ENCODE measurements around the gene ADAM11. TPM values are rescaled to one million over a fixed set of nuclear protein-coding genes. Genes with fewer than 3 reads are reported as not detected.

The ADAM11 gene
- polyA plus RNA-seq, 2 of the 4 experiments (the other 2 are of a cell fraction): 0.75 to 2.1 TPM

DNA sequence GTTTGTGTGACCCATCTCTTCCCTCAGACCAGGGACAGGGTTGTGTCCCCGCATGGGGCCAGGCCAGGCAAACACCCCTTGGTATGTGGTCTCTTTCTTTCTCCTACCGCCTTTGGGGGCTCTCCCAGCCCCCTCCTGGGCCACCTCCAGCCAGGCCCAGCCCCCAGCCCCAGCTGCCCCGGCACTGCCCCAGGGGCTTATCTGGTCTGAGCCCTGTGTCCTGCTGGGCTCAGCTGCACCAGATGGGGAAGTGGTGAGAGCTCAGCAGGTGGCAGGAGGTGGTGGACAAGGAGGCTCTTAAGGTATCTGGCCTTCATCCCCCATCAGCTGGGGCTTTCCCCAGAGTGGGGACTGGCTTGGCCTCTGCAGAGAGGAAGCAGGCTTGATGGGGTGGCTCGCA is 8.7 kb downstream of the ADAM11 start:
- TF ChIP-seq, protein P1, sequence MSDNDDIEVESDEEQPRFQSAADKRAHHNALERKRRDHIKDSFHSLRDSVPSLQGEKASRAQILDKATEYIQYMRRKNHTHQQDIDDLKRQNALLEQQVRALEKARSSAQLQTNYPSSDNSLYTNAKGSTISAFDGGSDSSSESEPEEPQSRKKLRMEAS (IDR thresholded peaks at IDR 0.05): no peak
- TF ChIP-seq PHF8 (IDR thresholded peaks at IDR 0.05; ENCODE audit: borderline replicate concordance, low read depth) (no peak), HDAC2 (IDR thresholded peaks at IDR 0.05) (no peak), ZSCAN20 (CRISPR knock-in tag; IDR thresholded peaks at IDR 0.05) (no peak), NPAS2 (CRISPR knock-in tag; IDR thresholded peaks at IDR 0.05; ENCODE audit: borderline replicate concordance) (no peak), MAFK (IDR thresholded peaks at IDR 0.05; ENCODE audit: partially characterized antibody) (no peak), KDM5A (IDR thresholded peaks at IDR 0.05) (no peak)
- CTCF ChIA-PET: interaction anchor here (30.3 kb wide), 1 partner anchor 98 kb away, joined by 1787 read pairs; the partner anchor contains the start of gene HIGD1B
- Histone ChIP-seq H3K4me3 (no peak overlapping the region), H3K27ac (no peak overlapping the region), H3K4me1 (no peaks in the 10 kb centered on the region), H3K4me2 (no peak overlapping the region), H3K9me3 (no peaks in the 10 kb centered on the region)
- POLR2A ChIA-PET: no interaction called here
- ATAC-seq (no peak), DNase-seq (ENCODE audit: low read depth in 1 of 2, low spot score in 1 of 2) (no peak), FAIRE-seq (no peak)
- 80% methylated on average over 3 of the region's 4 CpGs for WGBS (ENCODE audit: missing lambda C conversion rate)

- no peak for DNase-seq (ENCODE audit: low read depth in 1 of 2, low spot score in 1 of 2)
- 96% methylated on average over 10 of the region's 11 CpGs for WGBS (ENCODE audit: missing lambda C conversion rate)
- no peak for ATAC-seq
- Histone ChIP-seq H3K27ac (no peak overlapping the region), H3K9me3 (no peaks in the 10 kb centered on the region), H3K4me1 (no peaks in the 10 kb centered on the region), H3K4me2 (no peak overlapping the region), H3K4me3 (no peak overlapping the region)
- no peak for FAIRE-seq
- CTCF ChIA-PET: interaction anchor here (3.5 to 30.3 kb wide), 3 partner anchors 10 to 254 kb away, joined by 21 to 1787 read pairs (median 27); partner anchors contain the start of gene HIGD1B
- POLR2A ChIA-PET: no interaction called here
- TF ChIP-seq JUNB (IDR thresholded peaks at IDR 0.05) (no peak), EP300 (IDR thresholded peaks at IDR 0.05) (no peak), CBX8 (IDR thresholded peaks at IDR 0.05) (no peak), NR3C1 (IDR thresholded peaks at IDR 0.05) (no peak), HDAC2 (IDR thresholded peaks at IDR 0.05) (no peak), CTCF (IDR thresholded peaks at IDR 0.05) (no peak)
Measured at GRCh38 chr17:44768505-44769142, 9.8 kb downstream of the ADAM11 start.

DNA sequence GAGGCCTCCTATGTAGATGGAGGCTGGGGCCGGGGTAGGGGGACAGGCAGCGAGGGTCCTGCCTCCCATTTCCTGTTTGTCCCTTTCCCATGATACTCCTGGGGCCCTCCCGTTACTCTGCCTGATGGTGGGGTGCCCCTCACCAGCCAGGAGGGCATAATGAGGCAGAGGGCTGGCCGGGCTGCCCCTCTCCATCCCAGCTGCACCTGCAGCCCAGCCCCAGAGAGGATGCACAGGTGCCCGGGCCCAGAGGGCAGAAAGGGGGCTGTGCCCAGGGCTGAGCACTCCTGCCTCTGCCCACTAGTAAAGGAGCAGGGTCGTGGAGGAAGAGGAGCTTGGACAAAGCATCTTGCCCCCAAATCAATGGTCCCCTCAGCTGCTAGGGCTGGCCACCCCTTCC is 10.4 kb downstream of the ADAM11 start:
- no peak overlapping the region for H3K4me3 ChIP-seq
- no peak for ATAC-seq
- ChIA-PET POLR2A (no interaction called here), CTCF (interaction anchor here (3.5 to 30.3 kb wide), 3 partner anchors 9 to 253 kb away, joined by 21 to 1787 read pairs (median 27); partner anchors contain the start of gene HIGD1B)
- TF ChIP-seq, protein P2, sequence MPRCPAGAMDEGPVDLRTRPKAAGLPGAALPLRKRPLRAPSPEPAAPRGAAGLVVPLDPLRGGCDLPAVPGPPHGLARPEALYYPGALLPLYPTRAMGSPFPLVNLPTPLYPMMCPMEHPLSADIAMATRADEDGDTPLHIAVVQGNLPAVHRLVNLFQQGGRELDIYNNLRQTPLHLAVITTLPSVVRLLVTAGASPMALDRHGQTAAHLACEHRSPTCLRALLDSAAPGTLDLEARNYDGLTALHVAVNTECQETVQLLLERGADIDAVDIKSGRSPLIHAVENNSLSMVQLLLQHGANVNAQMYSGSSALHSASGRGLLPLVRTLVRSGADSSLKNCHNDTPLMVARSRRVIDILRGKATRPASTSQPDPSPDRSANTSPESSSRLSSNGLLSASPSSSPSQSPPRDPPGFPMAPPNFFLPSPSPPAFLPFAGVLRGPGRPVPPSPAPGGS (IDR thresholded peaks at IDR 0.05): no peak
- TF ChIP-seq MAFK (IDR thresholded peaks at IDR 0.05; ENCODE audit: partially characterized antibody) (no peak), SMC3 (IDR thresholded peaks at IDR 0.05) (no peak), PHF8 (IDR thresholded peaks at IDR 0.05; ENCODE audit: borderline replicate concordance, low read depth) (no peak), FOSL2 (IDR thresholded peaks at IDR 0.05) (no peak), FOSL2 (CRISPR knock-in tag; IDR thresholded peaks at IDR 0.05) (no peak), FOXS1 (CRISPR knock-in tag; IDR thresholded peaks at IDR 0.05) (no peak), EHMT2 (IDR thresholded peaks at IDR 0.05; ENCODE audit: low read depth) (no peak), ZSCAN20 (CRISPR knock-in tag; IDR thresholded peaks at IDR 0.05) (no peak), CEBPB (IDR thresholded peaks at IDR 0.05) (no peak), FOSB (CRISPR knock-in tag; IDR thresholded peaks at IDR 0.05) (no peak)
- H3K4me2 ChIP-seq: no peak overlapping the region
- FAIRE-seq: no peak
- DNase-seq (ENCODE audit: low read depth in 1 of 2, low spot score in 1 of 2): no peak
- WGBS (ENCODE audit: missing lambda C conversion rate): 59% methylated on average over 6 of the region's 6 CpGs
- no peak overlapping the region for H3K27ac ChIP-seq
- peaks cover under 1% of the 10 kb centered on the region; the same call in 2 of the 3 replicates for H3K4me1 ChIP-seq
- no peaks in the 10 kb centered on the region for H3K9me3 ChIP-seq

Data from A549 (cell line).